GM12873 (cell line): Measurements from ENCODE around the gene PHACTR3.

Experiments used
- TF ChIP-seq, protein P1 (sequence below): IDR thresholded peaks from 2 replicates; pipeline ENCODE4 v1.5.1; 2012; ENCODE audit warnings: low read depth, mild to moderate bottlenecking, moderate library complexity, low read length, control low read depth; ENCODE audit not compliant: insufficient read depth; ENCODE audit errors: missing control alignments

The PHACTR3 gene

DNA sequence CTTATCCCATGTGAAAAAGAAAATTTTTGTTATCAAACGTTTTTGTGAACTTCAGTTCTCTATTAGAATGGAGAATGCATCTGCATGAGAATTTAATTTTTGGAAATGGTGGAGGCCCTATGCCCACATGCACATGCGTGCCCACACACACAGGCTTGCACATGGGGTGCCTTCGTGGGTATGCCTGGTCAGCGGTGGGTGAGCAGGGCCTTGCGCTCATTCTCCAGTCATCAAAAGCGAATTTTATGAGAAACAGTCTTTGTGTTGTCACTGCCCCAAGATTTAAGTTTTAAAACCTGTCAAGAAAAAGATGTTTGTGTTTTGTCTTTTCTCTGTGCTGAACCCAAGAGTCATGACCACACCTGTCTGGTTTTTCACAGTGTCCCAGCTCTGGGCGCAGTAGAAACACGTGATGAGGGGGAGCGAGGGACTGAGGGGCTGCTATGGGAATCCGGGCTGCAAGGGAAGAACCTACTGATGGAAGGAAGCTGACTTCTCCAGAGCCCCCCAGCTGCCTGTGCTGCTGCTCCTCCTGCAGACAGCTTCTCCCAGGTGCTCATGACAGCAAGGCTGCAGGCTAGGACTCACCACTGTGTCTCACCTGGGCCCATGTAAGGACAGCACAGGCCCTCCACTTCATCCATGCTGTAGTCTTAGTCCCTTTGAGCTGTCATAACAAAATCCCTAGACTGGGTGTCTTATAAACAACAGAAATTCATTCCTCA lies 175.5 kb downstream of the PHACTR3 start:
- TF ChIP-seq, protein P1, sequence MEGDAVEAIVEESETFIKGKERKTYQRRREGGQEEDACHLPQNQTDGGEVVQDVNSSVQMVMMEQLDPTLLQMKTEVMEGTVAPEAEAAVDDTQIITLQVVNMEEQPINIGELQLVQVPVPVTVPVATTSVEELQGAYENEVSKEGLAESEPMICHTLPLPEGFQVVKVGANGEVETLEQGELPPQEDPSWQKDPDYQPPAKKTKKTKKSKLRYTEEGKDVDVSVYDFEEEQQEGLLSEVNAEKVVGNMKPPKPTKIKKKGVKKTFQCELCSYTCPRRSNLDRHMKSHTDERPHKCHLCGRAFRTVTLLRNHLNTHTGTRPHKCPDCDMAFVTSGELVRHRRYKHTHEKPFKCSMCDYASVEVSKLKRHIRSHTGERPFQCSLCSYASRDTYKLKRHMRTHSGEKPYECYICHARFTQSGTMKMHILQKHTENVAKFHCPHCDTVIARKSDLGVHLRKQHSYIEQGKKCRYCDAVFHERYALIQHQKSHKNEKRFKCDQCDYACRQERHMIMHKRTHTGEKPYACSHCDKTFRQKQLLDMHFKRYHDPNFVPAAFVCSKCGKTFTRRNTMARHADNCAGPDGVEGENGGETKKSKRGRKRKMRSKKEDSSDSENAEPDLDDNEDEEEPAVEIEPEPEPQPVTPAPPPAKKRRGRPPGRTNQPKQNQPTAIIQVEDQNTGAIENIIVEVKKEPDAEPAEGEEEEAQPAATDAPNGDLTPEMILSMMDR: no peak

- TF ChIP-seq, protein P1: no peak
These were observed 176.3 kb downstream of the PHACTR3 start for GRCh38 chr20:59780494-59781185.

GRCh38 chr20:59781226-59781625 lies 176.9 kb downstream of the PHACTR3 start:
- TF ChIP-seq, protein P1: no peak

- TF ChIP-seq, protein P1: peak; percentile 99
These were observed 178.8 kb downstream of the PHACTR3 start for GRCh38 chr20:59782986-59783640.

DNA sequence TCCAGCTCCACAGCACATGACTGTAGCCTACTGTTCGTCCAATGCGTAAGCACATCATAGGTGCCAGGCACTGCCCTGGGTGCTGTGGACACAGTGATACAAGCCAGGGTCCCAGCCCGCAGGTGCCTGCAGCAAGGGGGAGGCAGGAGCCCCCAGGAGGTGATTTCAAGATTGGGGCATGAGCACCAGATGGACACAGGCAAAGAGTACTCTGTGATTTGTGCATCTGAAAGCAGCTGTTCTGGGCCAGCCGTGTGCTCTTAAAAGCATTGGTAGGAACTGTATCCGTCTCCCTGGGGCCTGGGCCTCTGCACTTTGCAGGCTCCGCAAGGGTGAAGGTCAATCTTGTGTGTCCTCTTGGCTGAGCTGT lies 179.3 kb downstream of the PHACTR3 start:
- TF ChIP-seq, protein P1: no peak

DNA sequence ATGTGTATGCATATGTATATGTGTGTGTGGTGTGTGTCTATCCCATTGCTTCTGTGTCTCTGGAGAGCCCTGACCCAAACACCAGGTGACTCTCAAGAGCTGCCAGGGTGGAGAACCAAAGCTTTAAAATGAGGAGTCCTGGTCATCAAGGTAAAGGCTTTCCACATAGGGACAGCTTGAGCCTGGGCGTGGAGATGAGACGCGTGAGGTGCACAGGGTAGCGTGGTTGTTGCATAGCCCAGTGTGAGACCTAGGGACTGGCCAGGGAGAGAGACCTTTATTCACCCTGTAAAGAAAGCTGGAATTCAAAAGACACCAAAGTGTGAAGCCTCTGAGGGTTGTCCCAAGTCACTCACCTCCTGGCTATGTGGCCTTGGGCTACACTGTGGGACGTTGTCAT lies 180.0 kb downstream of the PHACTR3 start:
- TF ChIP-seq, protein P1: no peak
